GM18517 (cell line): ENCODE measurements around the gene MKRN2.
"Not testable (repeated sequence)": the region's sequence is repeated elsewhere in the genome, so short reads cannot be mapped to it uniquely, and the experiment has no call there.

Experiments
- ATAC-seq: cut with Tn5 transposase; IDR thresholded peaks from one replicate; pipeline ENCODE4 v1.9.1; 2021; ENCODE audit warnings: mild to moderate bottlenecking, moderate library complexity; ENCODE audit not compliant: unreplicated experiment

The MKRN2 gene

GRCh38 chr3:12624964-12625363, 68.1 kb downstream of the MKRN2 start:
- not testable (repeated sequence) for ATAC-seq

- no peak for ATAC-seq
Measured at GRCh38 chr3:12627370-12627769, 70.5 kb downstream of the MKRN2 start.

- ATAC-seq, result no peak
Measured at GRCh38 chr3:12628813-12629212, 71.9 kb downstream of the MKRN2 start.

GRCh38 chr3:12629560-12629959, 72.7 kb downstream of the MKRN2 start:
- no peak for ATAC-seq

- ATAC-seq, result no peak
Measured at GRCh38 chr3:12630292-12630691, 73.4 kb downstream of the MKRN2 start.

- not testable (repeated sequence) for ATAC-seq
Measured at GRCh38 chr3:12630843-12631242, 74.0 kb downstream of the MKRN2 start.

GRCh38 chr3:12632523-12632922, 75.6 kb downstream of the MKRN2 start:
- ATAC-seq, result no peak

- no peak for ATAC-seq
Measured at GRCh38 chr3:12633108-12633507, 76.2 kb downstream of the MKRN2 start.
